C4-2B (cell line): Measurements from ENCODE around the gene B4GALNT4.
"Not testable (repeated sequence)": the region's sequence is repeated elsewhere in the genome, so short reads cannot be mapped to it uniquely, and the experiment has no call there.

ENCODE experiments used
- H3K27ac ChIP-seq: fragments of 450-650 bp; 2 replicates; pipeline ENCODE4 v1.5.1; 2017
- CTCF ChIP-seq: fragments of 450-650 bp; conservative IDR thresholded peaks from 2 replicates; pipeline ENCODE4 v1.5.1; 2017; ENCODE audit warnings: mild to moderate bottlenecking
- ZFX ChIP-seq: fragments of 450-650 bp; IDR thresholded peaks from 2 replicates; pipeline ENCODE4 v1.6.1; 2017

B4GALNT4 gene

GRCh38 chr11:418343-419247 lies 49.3 kb downstream of the B4GALNT4 start:
- TF ChIP-seq ZFX (no peak), CTCF (no peak)

DNA sequence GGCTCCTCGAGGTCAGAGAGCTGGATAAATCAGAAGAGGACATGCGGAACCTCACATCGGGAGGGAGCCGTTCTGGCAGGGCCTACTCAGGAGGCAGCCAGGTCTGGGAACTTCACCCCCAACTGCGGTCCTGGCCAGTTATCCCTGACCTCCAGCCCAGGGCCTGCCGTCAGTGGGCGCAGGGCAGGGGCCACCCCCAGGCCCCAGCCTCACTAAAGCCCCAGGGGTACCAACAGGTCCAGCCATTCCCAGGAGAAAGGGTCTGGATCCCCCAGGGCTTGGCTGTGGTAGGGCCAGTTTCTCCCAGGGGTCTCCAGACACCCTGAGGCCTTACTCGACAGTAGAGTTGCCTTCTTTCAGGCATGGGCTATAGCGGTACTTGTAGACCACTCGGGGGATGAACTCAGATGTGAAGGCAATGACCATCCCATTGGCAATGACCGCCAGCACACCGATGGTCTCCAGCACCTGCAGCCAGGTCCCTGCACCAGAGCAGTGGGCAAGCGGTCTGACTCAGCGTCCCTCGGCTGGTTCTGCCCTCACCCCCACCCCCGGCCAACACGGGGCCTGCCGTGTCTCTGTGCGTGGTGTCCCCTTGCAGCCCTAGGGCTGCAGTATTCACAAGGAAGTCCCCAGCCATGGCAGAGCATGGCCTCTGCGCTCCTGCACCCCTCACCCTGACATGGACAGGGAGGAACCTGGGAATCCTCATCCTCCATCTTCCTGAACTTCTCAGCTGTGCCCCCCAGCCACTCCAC lies 50.1 kb downstream of the B4GALNT4 start:
- TF ChIP-seq ZFX (no peak), CTCF (no peak)

More at GRCh38 chr11:418343-419247, 49.3 kb downstream of the B4GALNT4 start:
- no peak overlapping the region; the same call in 1 of the 2 replicates for H3K27ac ChIP-seq

GRCh38 chr11:420054-420910 lies 51.0 kb downstream of the B4GALNT4 start:
- no peak overlapping the region for H3K27ac ChIP-seq
- TF ChIP-seq ZFX = no peak
- no peak for TF ChIP-seq CTCF

More for the DNA sequence above, 50.1 kb downstream of the B4GALNT4 start:
- no peak overlapping the region for H3K27ac ChIP-seq

GRCh38 chr11:420911-421321 lies 51.6 kb downstream of the B4GALNT4 start:
- TF ChIP-seq ZFX = no peak
- no peak for TF ChIP-seq CTCF
- no peak overlapping the region for H3K27ac ChIP-seq

GRCh38 chr11:422249-422656 lies 53.0 kb downstream of the B4GALNT4 start:
- no peak for TF ChIP-seq CTCF
- no peak for TF ChIP-seq ZFX
- no peak overlapping the region for H3K27ac ChIP-seq

GRCh38 chr11:424232-424631 lies 54.9 kb downstream of the B4GALNT4 start:
- no peak overlapping the region for H3K27ac ChIP-seq
- TF ChIP-seq CTCF (no peak), ZFX (no peak)

GRCh38 chr11:424766-425165 lies 55.5 kb downstream of the B4GALNT4 start:
- not testable (repeated sequence) for H3K27ac ChIP-seq
